Renal cortex interstitium (tissue), 11 donors: Measurements from ENCODE around the gene PDE8B. TPM values are rescaled to one million over a fixed set of nuclear protein-coding genes. Genes with fewer than 3 reads are reported as not detected.

ENCODE experiments used
- DNase-seq, 11 donors: peaks; one replicate each; pipeline ENCODE4 v3.0.0-alpha.2; 2013; ENCODE audit warnings: low read depth in 9 of 11, low spot score in 4 of 11; ENCODE audit errors: extremely low read depth in 1 of 11
- polyA plus RNA-seq, 3 donors: library from polyadenylated mRNA; unstranded; fragments of 120-200 nt; gene quantifications; one replicate each; pipeline ENCODE4 v1.2.1, GENCODE V29; 2013; ENCODE audit not compliant: insufficient read length in 3 of 3

The PDE8B gene
- polyA plus RNA-seq, 3 donors: 4.7 to 7.8 (median 4.7) TPM

GRCh38 chr5:77333036-77333435 lies 122.6 kb downstream of the PDE8B start:
- DNase-seq: no peak

- no peak for DNase-seq
These were observed 123.1 kb downstream of the PDE8B start for GRCh38 chr5:77333451-77334123.

- DNase-seq: no peak
These were observed 126.8 kb downstream of the PDE8B start for GRCh38 chr5:77337246-77337645.

- peak in 8 of 11 donors; percentile 8 to 33 (median 18) for DNase-seq
These were observed 127.2 kb downstream of the PDE8B start for GRCh38 chr5:77337686-77338085.

- DNase-seq: no peak
These were observed 128.9 kb downstream of the PDE8B start for GRCh38 chr5:77339337-77339890.

GRCh38 chr5:77343165-77343564 lies 132.7 kb downstream of the PDE8B start:
- DNase-seq: no peak

GRCh38 chr5:77347435-77348098 lies 137.1 kb downstream of the PDE8B start:
- no peak for DNase-seq

GRCh38 chr5:77353251-77353650 lies 142.8 kb downstream of the PDE8B start:
- no peak for DNase-seq

- DNase-seq: no peak
These were observed 144.0 kb downstream of the PDE8B start for GRCh38 chr5:77354454-77354853.

- DNase-seq: no peak
These were observed 144.6 kb downstream of the PDE8B start for GRCh38 chr5:77355080-77355479.

- DNase-seq: no peak
These were observed 145.3 kb downstream of the PDE8B start for GRCh38 chr5:77355751-77356150.

- DNase-seq: no peak
These were observed 146.3 kb downstream of the PDE8B start for GRCh38 chr5:77356740-77357139.

- no peak for DNase-seq
These were observed 148.1 kb downstream of the PDE8B start for GRCh38 chr5:77358255-77359205.

- no peak for DNase-seq
These were observed 148.8 kb downstream of the PDE8B start for GRCh38 chr5:77359231-77359630.

GRCh38 chr5:77360381-77360780 lies 149.9 kb downstream of the PDE8B start:
- DNase-seq: no peak

GRCh38 chr5:77360973-77361372 lies 150.5 kb downstream of the PDE8B start:
- no peak for DNase-seq

GRCh38 chr5:77366717-77367500 lies 156.4 kb downstream of the PDE8B start:
- no peak for DNase-seq

- DNase-seq: no peak
These were observed 157.3 kb downstream of the PDE8B start for GRCh38 chr5:77367741-77368140.

- no peak for DNase-seq
These were observed 157.9 kb downstream of the PDE8B start for GRCh38 chr5:77368367-77368766.
